SK-N-SH (cell line): ENCODE results near the gene UCK2.

ENCODE experiments used
- CTCF ChIP-seq: fragments of 200-600 bp; sonication (generic); IDR thresholded peaks from 2 replicates; pipeline ENCODE4 v1.6.1; 2017; ENCODE audit warnings: antibody characterized with exemption, mild to moderate bottlenecking, moderate library complexity
- EP300 ChIP-seq, 2 experiments: IDR thresholded peaks; 2 replicates each; pipeline versions ENCODE4 v1.4.0 to v1.6.1; 2012; ENCODE audit warnings: borderline replicate concordance in 1 of 2, low read depth in 1 of 2, low read length in 1 of 2
- FOXJ3 ChIP-seq: sonication (generic); formaldehyde crosslinking; IDR thresholded peaks from 2 replicates; pipeline ENCODE4 v1.5.1; 2020; ENCODE audit warnings: mild to moderate bottlenecking, missing genetic modification reagents
- MXI1 ChIP-seq: IDR thresholded peaks from 2 replicates; pipeline ENCODE4 v1.6.1; 2012; ENCODE audit warnings: mild to moderate bottlenecking, low read depth, low read length, improper control_type of control experiment
- SMC3 ChIP-seq: IDR thresholded peaks from 2 replicates; pipeline ENCODE4 v1.6.1; 2012; ENCODE audit warnings: low read depth, low read length, improper control_type of control experiment
- TAF1 ChIP-seq: IDR thresholded peaks from 2 replicates; pipeline ENCODE4 v1.6.1; 2012; ENCODE audit warnings: low read depth, mild to moderate bottlenecking, low read length, moderate library complexity, borderline replicate concordance

- TF ChIP-seq EP300 (IDR thresholded peaks at IDR 0.05; ENCODE audit: borderline replicate concordance in 1 of 2, low read depth in 1 of 2, low read length in 1 of 2): no peak
- TF ChIP-seq CTCF: no peak
- TF ChIP-seq FOXJ3 (CRISPR knock-in tag): no peak
- TF ChIP-seq MXI1: no peak
- TF ChIP-seq TAF1: no peak
- TF ChIP-seq SMC3: no peak
These were observed 83.5 kb downstream of the UCK2 start for GRCh38 chr1:165910764-165911421.
